IMR-90 (cell line): ENCODE results near the gene TP53BP2. TPM values are rescaled to one million over a fixed set of nuclear protein-coding genes. Genes with fewer than 3 reads are reported as not detected.

ENCODE experiments used
- ATAC-seq: fragments of 200-7000 bp; cut with Tn5 transposase; 2 replicates; pipeline ENCODE4 v1.9.1; 2020; ENCODE audit warnings: low read depth, mild to moderate bottlenecking, moderate library complexity
- BruUV-seq: library from RNA; stranded (reverse); fragments of 400-500 nt; replicated peaks from 2 replicates; lab custom pipeline; 2021; lab: Mats Ljungman, UMichigan
- CTCF ChIA-PET: fragments of 300-600 bp; formaldehyde crosslinking; extraction: SDS; loops from one replicate; lab custom pipeline; 2021; ENCODE audit warnings: antibody characterized with exemption; lab: Yijun Ruan, JAX
- POLR2A ChIA-PET: fragments of 300-600 bp; sonication (Branson Sonifier 250); formaldehyde crosslinking; loops from one replicate; lab custom pipeline; 2022; ENCODE audit warnings: antibody characterized with exemption; ENCODE audit not compliant: unreplicated experiment; lab: Charles Lee
- DNase-seq: peaks from one replicate; pipeline ENCODE4 v3.0.0; 2013
- H2AFZ ChIP-seq: replicated peaks from 2 replicates; pipeline ENCODE3; 2013; ENCODE audit warnings: low read length, mild to moderate bottlenecking; ENCODE audit not compliant: poor library complexity
- H2AK5ac ChIP-seq: 2 replicates; pipeline ENCODE4 v1.6.1; 2013; ENCODE audit warnings: low read depth, low read length, inconsistent platforms
- H2AK9ac ChIP-seq: replicated peaks from 2 replicates; pipeline ENCODE3; 2013; ENCODE audit warnings: mild to moderate bottlenecking, low read depth, low read length, moderate library complexity; ENCODE audit not compliant: poor library complexity
- H2BK120ac ChIP-seq: 2 replicates; pipeline ENCODE4 v1.6.1; 2013; ENCODE audit warnings: low read depth, low read length, inconsistent platforms
- H2BK15ac ChIP-seq: 3 replicates; pipeline ENCODE4 v1.6.1; 2013; ENCODE audit warnings: low read depth, low read length, inconsistent platforms
- H2BK20ac ChIP-seq: 2 replicates; pipeline ENCODE4 v1.6.1; 2013; ENCODE audit warnings: low read depth, mild to moderate bottlenecking, inconsistent platforms, low read length, moderate library complexity
- H2BK5ac ChIP-seq: 2 replicates; pipeline ENCODE4 v1.6.1; 2013; ENCODE audit warnings: mild to moderate bottlenecking, low read depth, low read length, inconsistent platforms; ENCODE audit not compliant: poor library complexity, severe bottlenecking
- H3K14ac ChIP-seq: replicated peaks from 2 replicates; pipeline ENCODE4 v1.6.1; 2013; ENCODE audit warnings: low read depth, low read length, inconsistent platforms
- H3K18ac ChIP-seq: 2 replicates; pipeline ENCODE4 v1.6.1; 2013; ENCODE audit warnings: low read depth, low read length, control low read depth
- H3K23ac ChIP-seq: 2 replicates; pipeline ENCODE4 v1.6.1; 2013; ENCODE audit warnings: low read depth, low read length, inconsistent platforms
- H3K27ac ChIP-seq: 2 replicates; pipeline ENCODE4 v1.5.1; 2013; ENCODE audit warnings: mild to moderate bottlenecking, control low read depth, low read length; ENCODE audit not compliant: insufficient read depth
- H3K27me3 ChIP-seq: 2 replicates; pipeline ENCODE4 v1.6.1; 2013; ENCODE audit warnings: low read length; ENCODE audit not compliant: control insufficient read depth, insufficient read depth
- H3K36me3 ChIP-seq: 2 replicates; pipeline ENCODE4 v1.6.1; 2013; ENCODE audit warnings: low read length, mixed read lengths; ENCODE audit not compliant: control insufficient read depth, insufficient read depth
- H3K4ac ChIP-seq: 2 replicates; pipeline ENCODE4 v1.6.1; 2013; ENCODE audit warnings: low read depth, low read length, inconsistent platforms
- H3K4me1 ChIP-seq: 2 replicates; pipeline ENCODE4 v1.6.1; 2013; ENCODE audit warnings: low read length, mixed read lengths; ENCODE audit not compliant: control insufficient read depth, insufficient read depth
- H3K4me2 ChIP-seq: 2 replicates; pipeline ENCODE4 v1.6.1; 2013; ENCODE audit warnings: low read depth, mild to moderate bottlenecking, control low read depth, low read length, moderate library complexity
- H3K4me3 ChIP-seq: 2 replicates; pipeline ENCODE4 v1.5.1; 2013; ENCODE audit warnings: low read depth, mild to moderate bottlenecking, control low read depth, low read length, moderate library complexity; ENCODE audit not compliant: insufficient read depth
- H3K56ac ChIP-seq: 2 replicates; pipeline ENCODE4 v1.6.1; 2013; ENCODE audit warnings: low read length, inconsistent platforms; ENCODE audit not compliant: insufficient read depth; ENCODE audit errors: extremely low read depth
- H3K79me1 ChIP-seq, 2 experiments: 2 replicates each; pipeline ENCODE4 v1.6.1; 2013; ENCODE audit warnings: low read length in 2 of 2, inconsistent platforms in 1 of 2, low read depth in 1 of 2
- H3K9ac ChIP-seq: 2 replicates; pipeline ENCODE4 v1.6.1; 2013; ENCODE audit warnings: low read depth, low read length, control low read depth
- H3K9me1 ChIP-seq: 2 replicates; pipeline ENCODE4 v1.6.1; 2013; ENCODE audit warnings: low read length, inconsistent platforms; ENCODE audit not compliant: insufficient read depth
- H3K9me3 ChIP-seq: 2 replicates; pipeline ENCODE4 v1.6.1; 2013; ENCODE audit warnings: low read length; ENCODE audit not compliant: control insufficient read depth, insufficient read depth
- H4K20me1 ChIP-seq: 2 replicates; pipeline ENCODE4 v1.6.1; 2013; ENCODE audit warnings: low read length, inconsistent platforms; ENCODE audit not compliant: insufficient read depth
- H4K5ac ChIP-seq: 2 replicates; pipeline ENCODE4 v1.6.1; 2013; ENCODE audit warnings: mild to moderate bottlenecking, low read depth, low read length, control low read depth
- H4K8ac ChIP-seq, 2 experiments: 2 replicates each; pipeline ENCODE4 v1.6.1; 2013; ENCODE audit warnings: low read depth in 2 of 2, low read length in 2 of 2, control low read depth in 1 of 2, inconsistent platforms in 1 of 2
- H4K91ac ChIP-seq: 2 replicates; pipeline ENCODE4 v1.6.1; 2013; ENCODE audit warnings: low read depth, low read length, inconsistent platforms; ENCODE audit not compliant: insufficient read depth
- CHD1 ChIP-seq: IDR thresholded peaks from 2 replicates; pipeline ENCODE4 v1.6.1; 2012; ENCODE audit warnings: low read depth, low read length, improper control_type of control experiment
- MAFK ChIP-seq: IDR thresholded peaks from 2 replicates; pipeline ENCODE4 v1.6.1; 2012; ENCODE audit warnings: low read depth, low read length, improper control_type of control experiment
- POLR2A ChIP-seq: IDR thresholded peaks from 2 replicates; pipeline ENCODE4 v1.6.1; 2012; ENCODE audit warnings: mild to moderate bottlenecking, low read depth, low read length
- RAD21 ChIP-seq: IDR thresholded peaks from 2 replicates; pipeline ENCODE4 v1.6.1; 2012; ENCODE audit warnings: low read length, improper control_type of control experiment
- WGBS, 2 experiments: methylation state at CpG; one replicate each; pipeline versions ENCODE4 v1.1.5 to v1.1.7; 2013; ENCODE audit warnings: missing lambda C conversion rate in 2 of 2; ENCODE audit not compliant: insufficient read length in 1 of 2; ENCODE audit errors: extremely low coverage in 2 of 2; 5-methylcytosine and 5-hydroxymethylcytosine counted together
- dilution Hi-C: fragments of 300-500 bp; cut with HindIII; formaldehyde crosslinking; loops from one replicate; pipeline ENCODE4 v1.14.3; 2018; ENCODE audit warnings: low sequenced_read_pairs; ENCODE audit not compliant: unreplicated experiment
- in situ Hi-C: fragments of 300-500 bp; cut with MboI; formaldehyde crosslinking; loops from 3 replicates; pipeline ENCODE4 v1.14.3; 2019; ENCODE audit warnings: low sequenced_read_pairs, inconsistent platforms, mixed read lengths
- intact Hi-C: fragments of 100-400 bp; cut with micrococcal nuclease; formaldehyde crosslinking; loops from 2 replicates; pipeline ENCODE4 v1.10.0; 2022
- polyA plus RNA-seq, 3 experiments: library from polyadenylated mRNA; depleted of rRNA; stranded (reverse); fragments of >200 nt; gene quantifications; 2 replicates each; pipeline ENCODE4 v1.2.3, GENCODE V29; 2012; ENCODE audit warnings: low replicate concordance in 1 of 3
- total RNA-seq: library from RNA; depleted of rRNA; stranded (reverse); fragments of >200 nt; gene quantifications from 2 replicates; pipeline ENCODE4 v1.2.3, GENCODE V29; 2012

The TP53BP2 gene
- total and polyA plus RNA-seq, 2 of the 4 experiments (the other 2 are of a cell fraction): 19.9 to 35.0 TPM

GRCh38 chr1:223759273-223759672 lies 86.5 kb downstream of the TP53BP2 start:
- no peak overlapping the region for H2BK15ac ChIP-seq
- H3K4me3 ChIP-seq: no peak overlapping the region
- intact Hi-C loops (no loop called here), dilution Hi-C loops (no loop called here), in situ Hi-C loops (no loop called here)
- TF ChIP-seq CHD1 (no peak), RAD21 (no peak), MAFK (no peak), POLR2A (no peak)
- H4K8ac ChIP-seq: no peak overlapping the region
- no peak overlapping the region for H2BK20ac ChIP-seq
- H4K20me1 ChIP-seq: no peaks in the 10 kb centered on the region
- ChIA-PET CTCF (interaction anchor here (0.8 to 4.3 kb wide), 2 partner anchors 10 to 52 kb away, joined by 5 to 16 read pairs; no protein-coding TSS in a partner anchor), POLR2A (interaction anchor here (0.7 kb wide), 1 partner anchor 58 kb away, joined by 8 read pairs; no protein-coding TSS in a partner anchor)
- H3K56ac ChIP-seq: no peak overlapping the region
- no peak overlapping the region; the same call in 1 of the 2 replicates for H3K4ac ChIP-seq
- no peak overlapping the region for H3K9ac ChIP-seq
- no peak overlapping the region for H4K5ac ChIP-seq
- peaks cover 7% of the 10 kb centered on the region for H3K4me1 ChIP-seq
- H3K23ac ChIP-seq: no peak overlapping the region
- no peak overlapping the region for H2BK120ac ChIP-seq
- DNase-seq (no peak), ATAC-seq (no peak)
- H2AK9ac ChIP-seq: no peak overlapping the region
- no peak overlapping the region for H3K14ac ChIP-seq
- no peaks in the 10 kb centered on the region for H3K27me3 ChIP-seq
- no peak overlapping the region for H4K91ac ChIP-seq
- BruUV-seq: no TSS peak
- no peak overlapping the region for H2AFZ ChIP-seq
- no peaks in the 10 kb centered on the region for H3K9me3 ChIP-seq
- H3K36me3 ChIP-seq: peaks cover 81% of the 10 kb centered on the region
- no peak overlapping the region for H3K18ac ChIP-seq
- H3K4me2 ChIP-seq: no peak overlapping the region
- peaks cover 33 to 69% of the 10 kb centered on the region in 2 experiments for H3K79me1 ChIP-seq
- no peak overlapping the region for H3K27ac ChIP-seq
- no peak overlapping the region for H2AK5ac ChIP-seq
- peaks cover 17% of the 10 kb centered on the region for H3K9me1 ChIP-seq
- no CpG with 5 or more reads among the region's 13 CpGs for WGBS, 2 experiments
- no peak overlapping the region for H2BK5ac ChIP-seq
